ENCODE measurements around the gene KRTAP10-10. TPM values are rescaled to one million over a fixed set of nuclear protein-coding genes. Genes with fewer than 3 reads are reported as not detected.

Gene KRTAP10-10
- total and polyA plus RNA-seq, 2 donors (not counting 1 experiment from before 2014, with no cell fraction given) = not detected

DNA sequence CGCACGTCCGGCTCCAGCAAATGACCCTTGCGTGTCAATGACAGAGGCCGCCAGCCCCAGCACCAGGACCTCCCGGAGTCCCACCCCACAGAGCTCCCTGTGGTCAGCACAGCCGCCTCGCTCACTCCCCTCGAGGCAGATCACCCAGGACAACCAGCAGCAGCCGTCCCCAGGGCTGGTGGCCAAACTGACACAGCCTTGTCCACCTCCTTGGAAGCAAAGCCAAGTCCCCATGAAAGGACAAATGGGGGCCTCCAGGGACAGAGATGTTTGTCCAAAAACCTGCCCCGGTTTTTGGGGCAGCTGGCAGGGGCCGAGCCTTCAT lies 2.1 kb downstream of the KRTAP10-10 start:
- no peaks in the 10 kb centered on the region for H3K79me2 ChIP-seq (ENCODE audit: control insufficient read depth, insufficient read depth, low read length)
- no peak overlapping the region for H2AFZ ChIP-seq (ENCODE audit: low read length)
- no peak for TF ChIP-seq EZH2 (IDR thresholded peaks at IDR 0.05; ENCODE audit: low read length, missing control alignments)
- TF ChIP-seq, protein P1, sequence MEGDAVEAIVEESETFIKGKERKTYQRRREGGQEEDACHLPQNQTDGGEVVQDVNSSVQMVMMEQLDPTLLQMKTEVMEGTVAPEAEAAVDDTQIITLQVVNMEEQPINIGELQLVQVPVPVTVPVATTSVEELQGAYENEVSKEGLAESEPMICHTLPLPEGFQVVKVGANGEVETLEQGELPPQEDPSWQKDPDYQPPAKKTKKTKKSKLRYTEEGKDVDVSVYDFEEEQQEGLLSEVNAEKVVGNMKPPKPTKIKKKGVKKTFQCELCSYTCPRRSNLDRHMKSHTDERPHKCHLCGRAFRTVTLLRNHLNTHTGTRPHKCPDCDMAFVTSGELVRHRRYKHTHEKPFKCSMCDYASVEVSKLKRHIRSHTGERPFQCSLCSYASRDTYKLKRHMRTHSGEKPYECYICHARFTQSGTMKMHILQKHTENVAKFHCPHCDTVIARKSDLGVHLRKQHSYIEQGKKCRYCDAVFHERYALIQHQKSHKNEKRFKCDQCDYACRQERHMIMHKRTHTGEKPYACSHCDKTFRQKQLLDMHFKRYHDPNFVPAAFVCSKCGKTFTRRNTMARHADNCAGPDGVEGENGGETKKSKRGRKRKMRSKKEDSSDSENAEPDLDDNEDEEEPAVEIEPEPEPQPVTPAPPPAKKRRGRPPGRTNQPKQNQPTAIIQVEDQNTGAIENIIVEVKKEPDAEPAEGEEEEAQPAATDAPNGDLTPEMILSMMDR (conservative IDR thresholded peaks at IDR 0.05 in 1 of 2, IDR thresholded peaks at IDR 0.05 in 1 of 2; ENCODE audit: low read depth in 1 of 2, low read length in 2 of 2) = no peak
- no peak overlapping the region for H3K9ac ChIP-seq (ENCODE audit: insufficient read depth, low read length)
- H3K27ac ChIP-seq (ENCODE audit: insufficient read depth, low read length) = no peak overlapping the region
- H3K4me1 ChIP-seq (ENCODE audit: control insufficient read depth, extremely low read depth, insufficient read depth, low read length) = no peaks in the 10 kb centered on the region
- H4K20me1 ChIP-seq (ENCODE audit: control insufficient read depth, extremely low read depth, insufficient read depth, low read length) = no peaks in the 10 kb centered on the region
- DNase-seq (ENCODE audit: low read depth in 2 of 2) = no peak
- H3K36me3 ChIP-seq (ENCODE audit: control insufficient read depth, insufficient read depth, low read length) = no peaks in the 10 kb centered on the region
- H3K9me3 ChIP-seq (ENCODE audit: control insufficient read depth, insufficient read depth, low read depth, low read length) = no peaks in the 10 kb centered on the region
- no peaks in the 10 kb centered on the region for H3K27me3 ChIP-seq (ENCODE audit: control insufficient read depth, insufficient read depth, low read length)
- H3K4me3 ChIP-seq (replicated peaks in 1 of 4; ENCODE audit: control extremely low read depth in 1 of 4, insufficient read depth in 1 of 4, low read depth in 3 of 4, low read length in 4 of 4) = no peak overlapping the region
- no peak overlapping the region for H3K4me2 ChIP-seq (ENCODE audit: extremely low read depth, insufficient read depth, low read length)

DNA sequence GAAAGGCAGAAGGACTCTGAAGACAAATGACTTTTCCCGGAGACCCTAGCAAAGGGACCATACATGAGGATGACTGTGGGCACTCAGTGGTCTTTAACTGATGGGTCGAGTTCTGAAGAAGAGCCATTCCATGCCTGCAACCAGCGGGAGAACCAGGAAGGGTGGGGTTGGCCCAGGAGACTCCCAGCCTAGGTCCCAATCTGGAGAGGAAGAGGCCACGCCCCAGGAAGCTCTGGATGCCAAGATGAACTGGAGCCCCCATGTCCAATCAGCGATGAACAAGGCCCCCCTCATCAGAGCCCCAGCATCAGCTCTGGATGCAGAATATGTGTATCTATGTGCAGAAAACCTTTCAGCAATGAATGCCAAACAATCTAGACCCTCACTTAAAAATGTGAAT lies 3.6 kb downstream of the KRTAP10-10 start:
- no peaks in the 10 kb centered on the region for H4K20me1 ChIP-seq (ENCODE audit: control insufficient read depth, extremely low read depth, insufficient read depth, low read length)
- DNase-seq (ENCODE audit: low read depth in 2 of 2) = no peak
- no peaks in the 10 kb centered on the region for H3K9me3 ChIP-seq (ENCODE audit: control insufficient read depth, insufficient read depth, low read depth, low read length)
- TF ChIP-seq, protein P1 (conservative IDR thresholded peaks at IDR 0.05 in 1 of 2, IDR thresholded peaks at IDR 0.05 in 1 of 2; ENCODE audit: low read depth in 1 of 2, low read length in 2 of 2) = no peak
- TF ChIP-seq EZH2 (IDR thresholded peaks at IDR 0.05; ENCODE audit: low read length, missing control alignments) = no peak
- H3K4me2 ChIP-seq (ENCODE audit: extremely low read depth, insufficient read depth, low read length) = no peak overlapping the region
- H3K9ac ChIP-seq (ENCODE audit: insufficient read depth, low read length) = no peak overlapping the region
- H3K4me3 ChIP-seq (replicated peaks in 1 of 4; ENCODE audit: control extremely low read depth in 1 of 4, insufficient read depth in 1 of 4, low read depth in 3 of 4, low read length in 4 of 4) = no peak overlapping the region
- H3K27ac ChIP-seq (ENCODE audit: insufficient read depth, low read length) = no peak overlapping the region
- no peak overlapping the region for H2AFZ ChIP-seq (ENCODE audit: low read length)
- H3K79me2 ChIP-seq (ENCODE audit: control insufficient read depth, insufficient read depth, low read length) = no peaks in the 10 kb centered on the region
- no peaks in the 10 kb centered on the region for H3K4me1 ChIP-seq (ENCODE audit: control insufficient read depth, extremely low read depth, insufficient read depth, low read length)
- H3K36me3 ChIP-seq (ENCODE audit: control insufficient read depth, insufficient read depth, low read length) = no peaks in the 10 kb centered on the region
- H3K27me3 ChIP-seq (ENCODE audit: control insufficient read depth, insufficient read depth, low read length) = no peaks in the 10 kb centered on the region

DNA sequence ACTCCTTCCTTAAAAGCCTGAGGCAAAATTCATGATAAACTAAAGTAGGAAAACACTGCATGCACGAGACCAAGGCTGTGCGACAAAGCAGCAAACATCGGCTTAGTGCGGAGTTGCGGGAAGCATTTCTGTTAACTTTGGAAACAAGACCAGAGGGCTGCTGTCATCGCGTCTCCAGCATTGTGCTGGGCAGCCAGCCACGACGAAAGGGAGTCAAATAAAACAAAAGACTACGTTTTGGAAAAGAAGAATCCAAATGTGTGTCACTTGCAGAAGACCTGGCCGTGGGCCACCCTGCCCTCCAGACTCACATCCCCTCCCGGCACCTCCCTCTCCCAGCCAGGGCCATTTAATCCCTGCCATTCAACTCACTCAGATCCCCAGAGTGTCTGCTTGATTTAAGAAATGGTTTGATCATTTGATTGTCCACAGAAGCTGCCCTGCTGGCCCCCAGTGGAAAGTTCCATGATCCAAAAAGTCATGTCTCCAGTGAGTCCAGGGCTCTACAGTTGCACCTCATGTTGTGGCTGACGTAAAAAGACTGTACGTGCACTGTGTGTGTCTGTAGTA lies 6.7 kb downstream of the KRTAP10-10 start:
- no peak overlapping the region for H3K9ac ChIP-seq (ENCODE audit: insufficient read depth, low read length)
- no peak overlapping the region for H3K4me2 ChIP-seq (ENCODE audit: extremely low read depth, insufficient read depth, low read length)
- H3K4me3 ChIP-seq (replicated peaks in 1 of 4; ENCODE audit: control extremely low read depth in 1 of 4, insufficient read depth in 1 of 4, low read depth in 3 of 4, low read length in 4 of 4) = no peak overlapping the region
- H3K27ac ChIP-seq (ENCODE audit: insufficient read depth, low read length) = no peak overlapping the region
- H4K20me1 ChIP-seq (ENCODE audit: control insufficient read depth, extremely low read depth, insufficient read depth, low read length) = no peaks in the 10 kb centered on the region
- H3K27me3 ChIP-seq (ENCODE audit: control insufficient read depth, insufficient read depth, low read length) = no peaks in the 10 kb centered on the region
- H3K79me2 ChIP-seq (ENCODE audit: control insufficient read depth, insufficient read depth, low read length) = no peaks in the 10 kb centered on the region
- no peaks in the 10 kb centered on the region for H3K9me3 ChIP-seq (ENCODE audit: control insufficient read depth, insufficient read depth, low read depth, low read length)
- DNase-seq (ENCODE audit: low read depth in 2 of 2) = no peak
- no peaks in the 10 kb centered on the region for H3K36me3 ChIP-seq (ENCODE audit: control insufficient read depth, insufficient read depth, low read length)
- no peak for TF ChIP-seq EZH2 (IDR thresholded peaks at IDR 0.05; ENCODE audit: low read length, missing control alignments)
- TF ChIP-seq, protein P1 (conservative IDR thresholded peaks at IDR 0.05 in 1 of 2, IDR thresholded peaks at IDR 0.05 in 1 of 2; ENCODE audit: low read depth in 1 of 2, low read length in 2 of 2) = no peak
- H3K4me1 ChIP-seq (ENCODE audit: control insufficient read depth, extremely low read depth, insufficient read depth, low read length) = no peaks in the 10 kb centered on the region
- H2AFZ ChIP-seq (ENCODE audit: low read length) = no peak overlapping the region

Measured in fibroblast of lung (primary cell).